ENCODE measurements around the gene OR6N2. TPM values are rescaled to one million over a fixed set of nuclear protein-coding genes. Genes with fewer than 3 reads are reported as not detected.

Gene OR6N2
- total RNA-seq, 2 donors from 2014 or later, result not detected

DNA sequence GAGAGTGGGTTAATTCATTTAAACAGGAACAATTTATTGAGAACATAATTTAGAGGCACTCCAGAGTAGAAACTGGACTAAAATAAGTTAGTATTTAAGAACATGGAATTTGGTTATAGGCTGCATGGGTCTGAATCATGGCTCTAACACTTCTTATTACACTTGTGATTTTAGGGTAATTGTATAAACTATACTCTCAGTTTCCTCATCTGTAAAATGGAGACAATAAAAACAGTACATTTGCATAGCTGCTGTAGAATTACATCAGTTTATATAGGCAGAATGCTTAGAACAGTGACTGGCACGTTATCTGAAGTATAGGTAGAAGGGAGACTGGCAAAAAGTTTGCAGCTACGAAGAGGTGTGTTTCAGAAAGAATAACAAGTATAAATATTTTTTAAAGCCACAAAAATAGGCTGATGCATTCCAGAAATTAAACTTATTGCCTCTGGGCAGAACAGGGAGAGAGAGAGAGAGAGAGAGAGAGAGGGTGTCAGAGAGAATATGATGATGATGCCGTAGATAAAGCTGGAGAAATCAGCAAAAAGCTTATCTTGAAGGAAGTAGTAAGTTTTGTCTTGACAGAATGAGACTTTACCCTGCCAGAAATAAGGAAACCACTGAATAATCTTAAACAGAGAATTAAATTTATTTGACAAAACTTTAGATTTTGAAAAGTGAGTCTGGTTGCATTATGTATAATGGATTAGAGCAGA lies 52.3 kb downstream of the OR6N2 start:
- 85% methylated on average over 3 of the region's 3 CpGs; no CpG with 5 or more reads in 1 of the 2 experiments for WGBS, 2 experiments (ENCODE audit: insufficient coverage in 1 of 2, insufficient read length in 1 of 2)
- Mint-ChIP-seq H3K27me3 (ENCODE audit: insufficient read depth) (no peaks in the 10 kb centered on the region), H3K36me3 (ENCODE audit: low read depth) (no peaks in the 10 kb centered on the region), H3K4me3 (no peak overlapping the region), H3K27ac (no peak overlapping the region), H3K9me3 (no peaks in the 10 kb centered on the region), H3K4me1 (peaks cover 2% of the 10 kb centered on the region)
- no peak for DNase-seq
- TF ChIP-seq, protein P1, sequence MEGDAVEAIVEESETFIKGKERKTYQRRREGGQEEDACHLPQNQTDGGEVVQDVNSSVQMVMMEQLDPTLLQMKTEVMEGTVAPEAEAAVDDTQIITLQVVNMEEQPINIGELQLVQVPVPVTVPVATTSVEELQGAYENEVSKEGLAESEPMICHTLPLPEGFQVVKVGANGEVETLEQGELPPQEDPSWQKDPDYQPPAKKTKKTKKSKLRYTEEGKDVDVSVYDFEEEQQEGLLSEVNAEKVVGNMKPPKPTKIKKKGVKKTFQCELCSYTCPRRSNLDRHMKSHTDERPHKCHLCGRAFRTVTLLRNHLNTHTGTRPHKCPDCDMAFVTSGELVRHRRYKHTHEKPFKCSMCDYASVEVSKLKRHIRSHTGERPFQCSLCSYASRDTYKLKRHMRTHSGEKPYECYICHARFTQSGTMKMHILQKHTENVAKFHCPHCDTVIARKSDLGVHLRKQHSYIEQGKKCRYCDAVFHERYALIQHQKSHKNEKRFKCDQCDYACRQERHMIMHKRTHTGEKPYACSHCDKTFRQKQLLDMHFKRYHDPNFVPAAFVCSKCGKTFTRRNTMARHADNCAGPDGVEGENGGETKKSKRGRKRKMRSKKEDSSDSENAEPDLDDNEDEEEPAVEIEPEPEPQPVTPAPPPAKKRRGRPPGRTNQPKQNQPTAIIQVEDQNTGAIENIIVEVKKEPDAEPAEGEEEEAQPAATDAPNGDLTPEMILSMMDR (conservative IDR thresholded peaks at IDR 0.05), result no peak
- H3K27me3 ChIP-seq (ENCODE audit: control insufficient read depth, insufficient read depth, low read length, poor library complexity, severe bottlenecking), result no peaks in the 10 kb centered on the region
- no peaks in the 10 kb centered on the region for H3K9me3 ChIP-seq (ENCODE audit: control insufficient read depth, low read length)
- no peaks in the 10 kb centered on the region for H3K4me1 ChIP-seq (ENCODE audit: control insufficient read depth, insufficient read depth, low read length)
- no peaks in the 10 kb centered on the region for H3K36me3 ChIP-seq (ENCODE audit: control insufficient read depth, insufficient read depth, low read length)
- H3K9ac ChIP-seq (ENCODE audit: extremely low read depth, low read length, poor library complexity, severe bottlenecking), result no peak overlapping the region
- H3K27ac ChIP-seq (ENCODE audit: low read depth, low read length), result no peak overlapping the region
- no peak overlapping the region for H3K4me3 ChIP-seq (ENCODE audit: low read length)

- Mint-ChIP-seq H3K9me3 (no peaks in the 10 kb centered on the region), H3K4me1 (no peaks in the 10 kb centered on the region), H3K27me3 (ENCODE audit: insufficient read depth) (no peaks in the 10 kb centered on the region), H3K36me3 (ENCODE audit: low read depth) (no peaks in the 10 kb centered on the region), H3K4me3 (no peak overlapping the region), H3K27ac (no peak overlapping the region)
- WGBS, 2 experiments (ENCODE audit: insufficient coverage in 1 of 2, insufficient read length in 1 of 2), result 93 to 100% methylated on average over 5 of the region's 5 CpGs
- no peak for DNase-seq
- Histone ChIP-seq H3K27ac (ENCODE audit: low read depth, low read length) (no peak overlapping the region), H3K36me3 (ENCODE audit: control insufficient read depth, insufficient read depth, low read length) (no peaks in the 10 kb centered on the region), H3K4me3 (ENCODE audit: low read length) (no peak overlapping the region), H3K27me3 (ENCODE audit: control insufficient read depth, insufficient read depth, low read length, poor library complexity, severe bottlenecking) (no peaks in the 10 kb centered on the region), H3K9ac (ENCODE audit: extremely low read depth, low read length, poor library complexity, severe bottlenecking) (no peak overlapping the region), H3K4me1 (ENCODE audit: control insufficient read depth, insufficient read depth, low read length) (no peaks in the 10 kb centered on the region), H3K9me3 (ENCODE audit: control insufficient read depth, low read length) (no peaks in the 10 kb centered on the region)
- TF ChIP-seq, protein P1 (conservative IDR thresholded peaks at IDR 0.05), result no peak
Observed at GRCh38 chr1:158724442-158724841, 56.6 kb downstream of the OR6N2 start.

Other genes with a start within 250 kb of the OR6N2 start
- gene OR6Y1, start 226.8 kb downstream of the OR6N2 start, total RNA-seq, result not detected
- not detected for gene OR6P1, start 210.6 kb downstream of the OR6N2 start, total RNA-seq
- not detected for gene OR10X1, start 201.3 kb downstream of the OR6N2 start, total RNA-seq
- gene OR10Z1, start 175.9 kb downstream of the OR6N2 start, total RNA-seq, result not detected
- not detected for gene SPTA1, start 94.5 kb downstream of the OR6N2 start, total RNA-seq
- not detected for gene OR6K2, start 80.6 kb downstream of the OR6N2 start, total RNA-seq
- not detected for gene OR6K3, start 60.5 kb downstream of the OR6N2 start, total RNA-seq
- gene OR6K6, start 26.5 kb downstream of the OR6N2 start, total RNA-seq, result not detected
- gene OR6N1, start 9.0 kb downstream of the OR6N2 start, total RNA-seq, result not detected
- not detected for gene MNDA, start 50.1 kb upstream of the OR6N2 start, total RNA-seq
- gene PYHIN1, start 150.3 kb upstream of the OR6N2 start, total RNA-seq, result not detected
- 10 to 100 TPM; 10.4 to 11.9 TPM for gene IFI16, start 228.7 kb upstream of the OR6N2 start, total RNA-seq